A673 (cell line): Measurements from ENCODE around the gene CMTM8. TPM values are rescaled to one million over a fixed set of nuclear protein-coding genes. Genes with fewer than 3 reads are reported as not detected.

Experiments used
- BruUV-seq: library from RNA; stranded (reverse); fragments of 400-500 nt; replicated peaks from 2 replicates; lab custom pipeline; 2021; lab: Mats Ljungman, UMichigan
- CTCF ChIA-PET: fragments of 300-600 bp; sonication (Branson Sonifier 250); formaldehyde crosslinking; loops from one replicate; lab custom pipeline; 2022; ENCODE audit warnings: antibody characterized with exemption; lab: Charles Lee
- POLR2A ChIA-PET: fragments of 300-600 bp; sonication (Branson Sonifier 250); formaldehyde crosslinking; loops from one replicate; lab custom pipeline; 2022; ENCODE audit warnings: antibody characterized with exemption; ENCODE audit not compliant: low non-redundant PET; lab: Charles Lee
- DNase-seq: peaks from one replicate; pipeline ENCODE4 v3.0.0-alpha.2; 2015; ENCODE audit warnings: low spot score
- H3K27ac ChIP-seq: fragments of 200-600 bp; sonication (generic); 2 replicates; pipeline ENCODE4 v1.5.1; 2016; ENCODE audit warnings: mixed run types, low read depth, mild to moderate bottlenecking, mixed read lengths, antibody characterized with exemption, low read length; ENCODE audit not compliant: poor library complexity, severe bottlenecking
- H3K27me3 ChIP-seq: fragments of 200-600 bp; sonication (generic); replicated peaks from 2 replicates; pipeline ENCODE4 v1.6.1; 2017; ENCODE audit warnings: mixed run types, low read depth, mild to moderate bottlenecking, mixed read lengths, antibody characterized with exemption, low read length; ENCODE audit not compliant: insufficient read depth, poor library complexity
- H3K36me3 ChIP-seq: fragments of 200-600 bp; sonication (generic); 2 replicates; pipeline ENCODE4 v1.6.1; 2016; ENCODE audit warnings: mixed run types, mild to moderate bottlenecking, mixed read lengths, antibody characterized with exemption, low read length; ENCODE audit not compliant: insufficient read depth, poor library complexity, severe bottlenecking
- H3K4me1 ChIP-seq: fragments of 200-600 bp; sonication (generic); 2 replicates; pipeline ENCODE4 v1.6.1; 2017; ENCODE audit warnings: mixed run types, mild to moderate bottlenecking, mixed read lengths, antibody characterized with exemption, low read length; ENCODE audit not compliant: insufficient read depth, poor library complexity, severe bottlenecking
- H3K4me3 ChIP-seq: fragments of 200-600 bp; sonication (generic); 2 replicates; pipeline ENCODE4 v1.5.1; 2016; ENCODE audit warnings: low read depth, mixed run types, mild to moderate bottlenecking, mixed read lengths, low read length; ENCODE audit not compliant: poor library complexity, severe bottlenecking
- H3K9me3 ChIP-seq: fragments of 200-600 bp; sonication (generic); 2 replicates; pipeline ENCODE4 v1.6.1; 2016; ENCODE audit warnings: mixed run types, low read depth, mild to moderate bottlenecking, mixed read lengths, antibody characterized with exemption, low read length; ENCODE audit not compliant: poor library complexity, severe bottlenecking
- CTCF ChIP-seq: fragments of 300-800, 200-600 bp; sonication (generic); conservative IDR thresholded peaks from 2 replicates; pipeline ENCODE4 v1.5.1; 2017; ENCODE audit warnings: low read depth, mild to moderate bottlenecking, antibody characterized with exemption, low read length, moderate library complexity, mixed read lengths
- EZH2 ChIP-seq: fragments of 200-600 bp; sonication (generic); IDR thresholded peaks from 2 replicates; pipeline ENCODE4 v1.6.1; 2017; ENCODE audit warnings: borderline replicate concordance, low read depth, mild to moderate bottlenecking, mixed read lengths, antibody characterized with exemption, low read length; ENCODE audit not compliant: poor library complexity, severe bottlenecking
- intact Hi-C: fragments of 100-400 bp; cut with micrococcal nuclease; formaldehyde crosslinking; loops from one replicate; pipeline ENCODE4 v1.10.0; 2022; ENCODE audit not compliant: unreplicated experiment
- total RNA-seq: library from RNA; stranded (reverse); gene quantifications from 2 replicates; pipeline ENCODE4 v1.2.3, GENCODE V29; 2021

CMTM8 gene
- total RNA-seq, 1 experiment from 2014 or later = 2.1 TPM

DNA sequence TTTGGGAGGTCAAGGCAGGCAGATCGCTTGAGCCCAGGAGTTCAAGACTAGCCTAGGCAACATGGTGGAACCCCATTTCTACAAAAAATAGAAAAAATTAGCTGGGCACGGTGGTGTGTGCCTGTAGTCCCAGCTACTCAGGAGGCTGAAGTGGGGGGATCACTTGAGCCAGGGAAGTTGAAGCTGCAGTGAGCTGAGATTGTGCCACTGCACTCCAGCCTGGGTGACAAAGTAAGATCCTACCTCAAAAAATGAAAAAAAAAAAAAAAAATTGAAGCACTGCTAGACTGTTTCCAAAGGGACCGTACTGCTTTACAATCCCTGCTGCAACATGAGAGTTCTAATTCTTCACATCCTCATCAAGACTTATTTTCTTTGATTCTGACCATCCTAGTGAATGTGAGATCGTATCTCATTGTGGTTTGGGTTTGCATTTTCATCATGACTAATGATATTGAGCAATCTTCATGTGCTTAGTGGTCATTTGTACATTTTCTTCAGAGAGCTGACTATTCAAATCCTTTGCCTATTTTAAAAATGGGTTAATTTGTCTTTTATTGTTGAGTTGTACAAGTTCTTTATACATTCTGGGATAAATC, 10.8 kb downstream of the CMTM8 start:
- H3K27me3 ChIP-seq = no peaks in the 10 kb centered on the region
- H3K9me3 ChIP-seq = peaks cover 4% of the 10 kb centered on the region
- H3K4me3 ChIP-seq = no peak overlapping the region
- POLR2A ChIA-PET = interaction anchor here (0.7 kb wide), 1 partner anchor 55 kb away, joined by 3 read pairs; no protein-coding TSS in a partner anchor
- CTCF ChIA-PET = no interaction called here
- TF ChIP-seq CTCF = no peak
- TF ChIP-seq EZH2 = no peak
- DNase-seq = no peak
- no peaks in the 10 kb centered on the region for H3K36me3 ChIP-seq
- intact Hi-C loops = no loop called here
- no TSS peak for BruUV-seq
- no peaks in the 10 kb centered on the region for H3K4me1 ChIP-seq
- no peak overlapping the region for H3K27ac ChIP-seq

DNA sequence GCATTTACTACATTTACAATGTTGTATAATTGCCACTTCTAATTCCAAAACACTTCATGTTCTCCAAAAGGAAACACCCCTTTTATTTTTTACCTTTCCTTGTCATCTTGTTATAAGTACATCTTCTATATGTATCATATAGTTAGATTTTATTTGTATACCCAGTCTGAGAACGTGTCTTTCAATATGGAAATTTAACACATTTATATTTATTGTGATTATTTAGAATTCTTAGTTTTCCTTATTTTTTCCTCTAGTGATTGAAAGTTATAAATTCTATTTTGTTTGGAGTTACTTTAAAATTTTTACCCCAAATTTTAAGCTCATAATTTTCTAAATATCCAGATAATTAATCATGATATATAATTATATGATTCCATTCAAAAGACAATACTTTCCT, 15.8 kb downstream of the CMTM8 start:
- H3K27ac ChIP-seq = no peak overlapping the region
- no peaks in the 10 kb centered on the region for H3K27me3 ChIP-seq
- H3K4me1 ChIP-seq = no peaks in the 10 kb centered on the region
- H3K36me3 ChIP-seq = no peaks in the 10 kb centered on the region
- H3K9me3 ChIP-seq = peaks cover 5% of the 10 kb centered on the region
- no TSS peak for BruUV-seq
- ChIA-PET CTCF (no interaction called here), POLR2A (interaction anchor here (0.6 kb wide), 1 partner anchor 286 kb away, joined by 3 read pairs; no protein-coding TSS in a partner anchor)
- no peak for DNase-seq
- TF ChIP-seq EZH2 (no peak), CTCF (no peak)
- intact Hi-C loops = no loop called here
- H3K4me3 ChIP-seq = no peak overlapping the region

DNA sequence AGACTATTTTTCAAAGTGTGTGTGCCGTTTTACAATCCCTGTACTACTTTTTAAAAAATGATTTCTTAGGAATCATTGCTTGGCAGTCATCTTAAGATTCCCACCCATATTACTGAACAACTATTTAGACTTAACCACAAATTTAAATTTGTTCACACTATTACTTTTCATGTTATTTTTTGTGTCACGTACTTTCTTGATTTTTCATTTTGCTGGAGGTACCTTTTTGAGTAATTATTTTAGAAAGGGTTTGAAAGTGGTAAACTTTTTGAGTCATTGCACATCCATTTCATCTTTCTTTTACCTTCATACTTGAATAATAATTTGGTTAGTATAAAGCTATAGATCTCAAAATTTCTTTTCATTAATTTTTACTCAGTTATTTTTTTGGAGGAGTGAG, 16.9 kb downstream of the CMTM8 start:
- intact Hi-C loops = no loop called here
- no peak for DNase-seq
- H3K9me3 ChIP-seq = peaks cover 5% of the 10 kb centered on the region
- no peak overlapping the region for H3K27ac ChIP-seq
- H3K4me3 ChIP-seq = no peak overlapping the region
- no peaks in the 10 kb centered on the region for H3K36me3 ChIP-seq
- no peaks in the 10 kb centered on the region for H3K4me1 ChIP-seq
- CTCF ChIA-PET = no interaction called here
- TF ChIP-seq CTCF = no peak
- TF ChIP-seq EZH2 = no peak
- no TSS peak for BruUV-seq
- no peaks in the 10 kb centered on the region for H3K27me3 ChIP-seq
- POLR2A ChIA-PET = no interaction called here
